Ovary (tissue), 9 donors: ENCODE measurements around the gene DNAH6. TPM values are rescaled to one million over a fixed set of nuclear protein-coding genes. Genes with fewer than 3 reads are reported as not detected.

ENCODE experiments used
- DNase-seq, 5 donors: peaks; one replicate each; pipeline ENCODE4 v3.0.0-alpha.2; 2019 to 2020
- H3K27ac ChIP-seq, 2 donors: fragments of 200-600 bp; one replicate each; pipeline versions ENCODE4 v1.5.1 to v1.8.0; 2019 to 2022
- H3K27me3 ChIP-seq: fragments of 200-600 bp; one replicate; pipeline ENCODE4 v1.8.0; 2022
- H3K36me3 ChIP-seq: fragments of 200-600 bp; sonication (generic); one replicate; pipeline ENCODE4 v1.5.1; 2019
- H3K4me1 ChIP-seq: one replicate; pipeline ENCODE4 v1.8.1; 2013; ENCODE audit warnings: mild to moderate bottlenecking, moderate library complexity; ENCODE audit not compliant: insufficient read depth
- H3K4me3 ChIP-seq: fragments of 200-600 bp; sonication (generic); one replicate; pipeline ENCODE4 v1.5.1; 2017
- H3K9me3 ChIP-seq, 2 donors: fragments of 200-600 bp in 1 of 2; sonication (generic) in 1 of 2; one replicate each; pipeline versions ENCODE4 v1.5.1 to v1.8.1; 2013 to 2019; ENCODE audit warnings: mild to moderate bottlenecking in 1 of 2, moderate library complexity in 1 of 2
- CTCF ChIP-seq, 3 donors: fragments of 450-650 bp in 2 of 3; fragments of 200-600 bp in 1 of 3; IDR thresholded peaks; one replicate each; pipeline versions ENCODE4 v1.5.1 to v1.8.0; 2016 to 2022; ENCODE audit warnings: antibody characterized with exemption in 3 of 3, mild to moderate bottlenecking in 1 of 3
- EP300 ChIP-seq: sonication (generic); formaldehyde crosslinking; IDR thresholded peaks from one replicate; pipeline ENCODE4 v1.6.1; 2017; ENCODE audit warnings: antibody characterized with exemption
- POLR2A ChIP-seq: fragments of 450-650 bp; IDR thresholded peaks from one replicate; pipeline ENCODE4 v1.6.1; 2017; ENCODE audit warnings: antibody characterized with exemption, mild to moderate bottlenecking, moderate library complexity
- WGBS, 3 donors: extraction: QIAGEN DNeasy Blood & Tissue Kit in 1 of 3; methylation state at CpG; one replicate each; pipeline versions ENCODE4 v1.1.5 to v1.1.7; 2013 to 2017; 5-methylcytosine and 5-hydroxymethylcytosine counted together
- intact Hi-C, 4 donors: fragments of 100-400 bp; cut with DNase I; formaldehyde crosslinking; loops; one replicate each; pipeline versions ENCODE4 v1.11.0 to v1.15.1; 2022 to 2023
- polyA plus RNA-seq, 2 donors: library from polyadenylated mRNA; stranded (reverse); fragments of 200-250 nt in 1 of 2; fragments of 350-450 nt in 1 of 2; fragmentation: Illumina TruSeq in 1 of 2; extraction: RNeasy Lipid Tissue Mini Kit (QIAGEN cat#74804) in 1 of 2; gene quantifications; one replicate each; pipeline ENCODE4 v1.2.3, GENCODE V29; 2013 to 2014
- total RNA-seq, 7 donors: library from RNA; depleted of rRNA in 2 of 7; stranded (reverse); fragments of >200 nt in 2 of 7; fragmentation: NEBNext Ultra II Directional in 3 of 7; extraction: Animal tissue kit (Norgen Biotek cat#: 25700) in 3 of 7; gene quantifications; one replicate each; pipeline versions ENCODE4 v1.1.0 to v1.2.4, GENCODE V29; 2016 to 2023
- donor health status: DM: no; HTN: no; CAD: no; lungs with moderate emphysema.
- donor health status: DM: no; HTN: no; CAD: no.
- donor health status: Bipolar disorder and iron deficiency.
- donor health status: DM: yes; HTN: yes; CAD: no.
- donor health status: DM: no; HTN: no; CAD: no.
- donor health status: DM: yes; HTN: yes; CAD: no.

DNAH6 gene
- total and polyA plus RNA-seq, 9 donors, result 0.42 to 14.0 (median 2.4) TPM

- no peak for DNase-seq
- 86 to 96% (median 93%) methylated on average over 2 of the region's 2 CpGs for WGBS, 3 donors
- Histone ChIP-seq H3K27ac (no peak overlapping the region), H3K27me3 (no peaks in the 10 kb centered on the region), H3K4me1 (no peaks in the 10 kb centered on the region), H3K36me3 (no peaks in the 10 kb centered on the region), H3K4me3 (no peak overlapping the region), H3K9me3 (no peaks in the 10 kb centered on the region)
- intact Hi-C loops, result no loop called here
- TF ChIP-seq CTCF (IDR thresholded peaks at IDR 0.05), result no peak
- no peak for TF ChIP-seq EP300
- TF ChIP-seq POLR2A, result no peak
These were observed 133.3 kb downstream of the DNAH6 start for GRCh38 chr2:84649487-84650142.

- no peaks in the 10 kb centered on the region for H3K27me3 ChIP-seq
- no peaks in the 10 kb centered on the region for H3K9me3 ChIP-seq
- no peak overlapping the region for H3K4me3 ChIP-seq
- no peak overlapping the region for H3K27ac ChIP-seq
- 95 to 97% (median 96%) methylated on average over 1 of the region's 1 CpG for WGBS, 3 donors
- no peak for TF ChIP-seq EP300
- no peak for TF ChIP-seq CTCF (IDR thresholded peaks at IDR 0.05)
- TF ChIP-seq POLR2A, result no peak
- no peaks in the 10 kb centered on the region for H3K4me1 ChIP-seq
- intact Hi-C loops, result no loop called here
- DNase-seq, result no peak
- H3K36me3 ChIP-seq, result no peaks in the 10 kb centered on the region
These were observed 136.1 kb downstream of the DNAH6 start for GRCh38 chr2:84652431-84652830.

GRCh38 chr2:84653302-84653701 lies 137.0 kb downstream of the DNAH6 start:
- Histone ChIP-seq H3K4me3 (no peak overlapping the region), H3K36me3 (no peaks in the 10 kb centered on the region), H3K4me1 (no peaks in the 10 kb centered on the region), H3K9me3 (no peaks in the 10 kb centered on the region), H3K27ac (no peak overlapping the region), H3K27me3 (no peaks in the 10 kb centered on the region)
- WGBS, 3 donors, result 86 to 92% (median 92%) methylated on average over 3 of the region's 3 CpGs
- no peak for DNase-seq
- intact Hi-C loops, result no loop called here
- TF ChIP-seq CTCF (IDR thresholded peaks at IDR 0.05), result no peak
- no peak for TF ChIP-seq POLR2A
- TF ChIP-seq EP300, result no peak

- no peaks in the 10 kb centered on the region for H3K9me3 ChIP-seq
- no peak overlapping the region for H3K4me3 ChIP-seq
- no peak for DNase-seq
- 88 to 92% (median 92%) methylated on average over 3 of the region's 3 CpGs for WGBS, 3 donors
- H3K4me1 ChIP-seq, result no peaks in the 10 kb centered on the region
- H3K27ac ChIP-seq, result no peak overlapping the region
- H3K36me3 ChIP-seq, result no peaks in the 10 kb centered on the region
- no peak for TF ChIP-seq CTCF (IDR thresholded peaks at IDR 0.05)
- intact Hi-C loops, result no loop called here
- H3K27me3 ChIP-seq, result no peaks in the 10 kb centered on the region
These were observed 138.1 kb downstream of the DNAH6 start for GRCh38 chr2:84654414-84654813.
